GM19372 (cell line): ENCODE data around the gene ESF1.
"Not testable (repeated sequence)": the region's sequence is repeated elsewhere in the genome, so short reads cannot be mapped to it uniquely, and the experiment has no call there.

ENCODE experiments used
- ATAC-seq: cut with Tn5 transposase; IDR thresholded peaks from one replicate; pipeline ENCODE4 v1.9.1; 2021; ENCODE audit warnings: mild to moderate bottlenecking, low read depth, moderate library complexity; ENCODE audit not compliant: unreplicated experiment

Gene ESF1

GRCh38 chr20:13788167-13788834 is 3.6 kb upstream of the ESF1 start:
- peak; percentile 41 for ATAC-seq

DNA sequence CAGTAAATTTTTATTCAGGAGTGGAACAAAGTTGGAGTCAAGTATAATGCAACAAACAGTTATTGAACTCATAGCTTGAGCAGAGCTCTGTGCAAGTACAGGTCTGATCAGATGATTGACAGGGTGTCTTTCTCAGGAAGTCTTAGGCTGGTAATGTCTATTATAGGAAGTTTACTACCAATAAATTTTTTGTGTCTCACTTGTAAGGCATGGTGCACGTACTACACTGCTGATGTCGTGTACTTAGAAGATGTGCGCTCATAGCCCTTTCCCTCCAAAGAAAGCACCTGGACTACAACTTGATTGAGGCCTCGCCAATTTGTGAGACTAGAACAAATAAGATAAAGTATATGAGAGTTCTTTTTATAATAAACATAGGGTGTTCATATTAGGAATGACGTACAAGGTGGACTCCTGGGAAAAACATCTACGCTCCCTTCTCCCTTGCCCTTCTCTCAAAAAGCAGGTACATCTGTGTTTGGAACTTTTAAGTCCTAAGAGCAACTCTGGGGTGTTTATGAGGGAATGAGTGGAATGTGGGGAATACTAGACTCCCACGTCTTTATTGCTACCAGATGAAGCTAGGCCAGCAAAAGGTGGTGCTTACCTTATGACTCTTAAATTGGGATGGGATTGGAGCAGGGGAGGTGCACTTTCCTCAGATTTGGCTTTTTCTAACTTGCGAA is 1.6 kb upstream of the ESF1 start:
- no peak for ATAC-seq

DNA sequence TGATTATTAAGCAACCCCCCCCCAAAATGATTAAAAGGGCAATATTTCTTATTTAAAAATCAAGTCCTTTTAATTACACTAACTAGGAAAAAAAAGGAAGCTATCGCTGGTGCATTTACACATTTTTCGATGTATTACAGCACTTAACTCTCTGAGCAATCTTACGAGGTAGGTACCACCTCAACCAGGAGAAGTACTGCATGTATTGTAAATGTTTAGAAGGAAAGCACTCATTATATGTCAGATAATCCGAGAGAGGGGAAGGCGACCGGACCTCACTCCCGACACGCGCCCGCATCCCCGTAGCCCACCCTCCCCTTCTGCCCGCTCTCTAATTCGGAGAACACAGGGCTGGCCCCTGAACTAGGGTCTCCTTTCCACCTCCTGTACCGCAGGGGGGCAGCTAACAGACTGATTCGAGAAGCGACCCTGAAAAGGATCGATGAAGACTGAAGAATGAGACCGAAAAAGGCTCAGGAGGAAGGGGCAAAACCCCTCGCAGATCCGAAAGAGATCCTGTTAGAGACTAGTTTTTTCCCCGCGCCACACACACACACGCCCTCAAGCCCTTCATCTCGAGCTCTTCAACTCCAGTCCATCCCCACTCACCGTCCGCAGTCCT is 337 bp downstream of the ESF1 start:
- ATAC-seq, result peak; percentile 11

DNA sequence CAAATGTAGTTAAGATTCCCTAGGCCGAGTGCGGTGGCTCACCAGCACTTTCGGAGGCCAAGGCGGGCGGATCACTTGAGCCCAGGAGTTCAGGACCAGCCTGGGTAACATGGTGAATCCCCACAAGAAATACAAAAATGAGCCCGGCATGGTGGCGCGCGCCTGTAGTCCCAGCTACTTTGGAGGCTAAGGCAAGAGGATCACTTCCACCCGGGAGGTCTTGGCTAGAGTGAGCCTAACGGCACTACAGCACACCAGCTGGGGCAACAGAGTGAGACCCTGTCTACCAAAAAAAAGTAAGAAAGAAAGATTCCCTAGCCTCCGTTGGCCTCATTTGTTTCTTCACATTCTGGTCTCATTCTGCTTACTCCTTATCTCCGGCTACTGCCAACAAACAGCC is 1.2 kb downstream of the ESF1 start:
- ATAC-seq, result no peak

- peak; percentile 62 for ATAC-seq
Measured at GRCh38 chr20:13778827-13779226, 5.9 kb downstream of the ESF1 start.

DNA sequence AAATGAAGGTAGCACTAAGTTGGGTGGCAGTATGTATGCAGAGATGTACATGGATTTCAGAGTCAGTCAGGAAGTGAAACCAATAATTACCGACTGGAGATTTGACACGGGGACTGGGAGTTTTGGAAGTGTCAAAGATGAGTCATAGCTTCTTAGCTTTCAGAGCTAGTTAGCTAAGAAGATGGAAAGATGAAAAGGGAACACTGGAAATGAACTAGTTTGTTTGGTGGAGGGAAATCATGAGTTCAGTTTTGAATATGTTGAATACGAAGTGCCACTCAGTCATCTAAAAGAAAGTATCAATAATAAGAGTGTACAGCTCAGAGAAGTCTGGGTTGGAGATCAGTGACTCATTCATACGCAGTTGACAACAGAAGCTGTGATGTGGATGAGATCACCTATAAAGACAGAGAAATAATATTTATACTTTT is 7.5 kb downstream of the ESF1 start:
- no peak for ATAC-seq

- ATAC-seq, result no peak
Measured at GRCh38 chr20:13775867-13776266, 8.9 kb downstream of the ESF1 start.

DNA sequence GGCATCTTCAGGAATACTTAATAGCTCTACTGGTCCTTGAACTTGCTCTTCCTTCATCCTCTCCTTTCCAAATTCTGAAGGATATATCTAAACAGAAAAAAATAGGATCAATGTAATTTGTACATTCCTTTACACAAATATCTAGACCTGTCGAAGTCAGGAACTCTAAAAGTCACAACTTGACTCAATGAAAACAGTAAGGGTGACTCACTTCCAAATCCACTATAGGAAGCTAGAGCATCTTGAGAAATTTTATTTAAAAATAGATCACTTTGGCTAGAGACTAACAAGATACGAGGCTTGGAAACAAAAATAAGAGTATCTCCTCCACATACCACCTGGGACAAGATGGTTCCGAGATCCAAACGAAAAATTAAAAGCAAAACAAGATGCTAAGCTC is 12.2 kb downstream of the ESF1 start:
- ATAC-seq, result no peak

- ATAC-seq, result no peak
Measured at GRCh38 chr20:13771853-13772453, 12.8 kb downstream of the ESF1 start.

GRCh38 chr20:13770141-13770540 is 14.6 kb downstream of the ESF1 start:
- no peak for ATAC-seq

GRCh38 chr20:13765868-13766416 is 18.8 kb downstream of the ESF1 start:
- ATAC-seq, result no peak

- ATAC-seq, result no peak
Measured at GRCh38 chr20:13765299-13765698, 19.4 kb downstream of the ESF1 start.

DNA sequence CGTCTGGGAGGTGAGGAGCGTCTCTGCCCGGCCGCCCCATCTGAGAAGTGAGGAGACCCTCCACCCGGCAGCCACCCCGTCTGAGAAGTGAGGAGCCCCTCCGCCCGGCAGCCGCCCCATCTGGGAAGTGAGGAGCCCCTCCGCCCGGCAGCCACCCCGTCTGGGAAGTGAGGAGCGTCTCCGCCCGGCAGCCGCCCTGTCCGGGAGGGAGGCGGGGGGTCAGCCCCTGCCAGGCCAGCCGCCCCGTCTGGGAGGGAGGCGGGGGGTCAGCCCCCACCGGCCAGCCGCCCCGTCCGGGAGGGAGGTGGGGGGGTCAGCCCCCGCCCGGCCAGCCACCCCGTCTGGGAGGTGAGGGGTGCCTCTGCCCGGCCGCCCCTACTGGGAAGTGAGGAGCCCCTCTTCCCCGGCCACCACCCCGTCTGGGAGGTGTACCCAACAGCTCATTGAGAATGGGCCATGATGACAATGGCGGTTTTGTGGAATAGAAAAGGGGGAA is 24.2 kb downstream of the ESF1 start:
- not testable (repeated sequence) for ATAC-seq

DNA sequence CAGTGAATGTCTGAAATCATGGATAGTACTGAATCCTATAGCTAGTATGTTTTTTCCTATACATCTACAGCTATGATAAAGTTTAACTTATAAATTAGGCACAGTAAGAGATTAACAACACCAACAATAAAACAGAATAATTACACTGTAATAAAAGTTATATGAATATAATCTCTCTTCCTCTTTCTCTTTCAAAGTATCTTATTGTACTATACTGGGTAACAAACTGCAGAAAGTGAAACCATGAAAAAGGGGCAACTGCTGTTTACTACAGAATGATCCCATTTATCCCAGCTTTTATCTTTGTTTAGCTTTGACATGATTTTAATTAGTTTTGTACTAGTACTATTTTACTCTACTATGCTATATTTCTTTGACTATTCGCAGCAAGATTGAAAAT is 25.8 kb downstream of the ESF1 start:
- ATAC-seq, result no peak

GRCh38 chr20:13756551-13756950 is 28.2 kb downstream of the ESF1 start:
- no peak for ATAC-seq

DNA sequence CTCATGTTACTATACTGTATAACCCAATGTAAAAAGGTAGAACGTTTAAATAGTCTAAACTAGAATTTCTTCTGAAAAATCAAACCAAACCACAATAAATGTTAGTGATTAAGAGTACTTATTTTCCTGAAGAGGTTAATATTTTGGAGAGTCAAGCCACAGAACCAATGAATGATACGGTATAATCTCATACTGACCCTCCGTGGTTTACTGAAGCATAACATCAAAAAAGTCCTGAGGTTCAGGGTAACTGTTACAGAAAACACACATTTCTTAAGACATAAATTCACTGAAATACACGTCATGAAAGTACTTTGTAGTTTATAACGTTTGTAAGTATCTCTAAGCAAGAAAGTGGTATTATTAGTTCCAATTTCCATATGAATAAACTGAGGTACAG is 28.9 kb downstream of the ESF1 start:
- ATAC-seq, result no peak

- ATAC-seq, result no peak
Measured at GRCh38 chr20:13753436-13754036, 31.2 kb downstream of the ESF1 start.

- ATAC-seq, result no peak
Measured at GRCh38 chr20:13749811-13750210, 34.9 kb downstream of the ESF1 start.

- ATAC-seq, result no peak
Measured at GRCh38 chr20:13745784-13746183, 38.9 kb downstream of the ESF1 start.

DNA sequence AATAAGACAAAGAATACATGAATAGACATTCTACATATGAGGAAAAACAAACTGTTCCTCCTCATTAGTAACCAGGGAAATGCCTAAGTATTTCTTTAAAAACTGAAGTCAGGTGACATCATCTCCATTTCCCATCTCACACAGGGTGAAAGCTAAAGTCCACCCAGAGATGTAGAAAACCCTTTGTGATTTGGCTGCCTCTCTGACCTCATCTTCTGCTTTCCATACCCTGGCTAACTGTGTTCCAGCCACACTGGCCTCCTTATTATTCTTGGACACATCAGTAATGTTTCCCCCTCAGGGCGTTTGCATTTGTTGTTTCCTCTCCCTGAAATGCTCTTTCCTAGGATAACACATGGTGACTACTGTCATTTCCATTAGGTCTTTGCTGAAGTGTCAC is 40.4 kb downstream of the ESF1 start:
- ATAC-seq, result no peak

DNA sequence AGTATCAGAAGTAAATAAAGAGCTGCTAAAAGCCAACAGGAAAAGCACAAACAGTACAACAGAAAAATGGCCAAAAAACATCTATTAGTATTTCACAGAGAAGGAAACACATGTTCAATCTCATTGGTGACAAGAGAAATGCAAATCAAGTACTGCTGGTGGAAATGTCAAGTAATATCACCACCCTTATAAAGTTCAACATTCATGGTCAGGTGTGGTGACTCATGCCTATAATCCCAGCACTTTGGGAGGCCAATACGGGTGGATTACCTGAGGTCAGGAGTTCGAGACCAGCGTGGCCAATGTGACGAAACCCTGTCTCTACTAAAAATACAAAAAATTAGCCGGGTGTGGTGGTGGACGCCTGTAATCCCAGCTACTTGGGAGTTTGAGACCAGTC is 42.8 kb downstream of the ESF1 start:
- ATAC-seq, result no peak
